Measurements from ENCODE around the gene IGFBP4. TPM values are rescaled to one million over a fixed set of nuclear protein-coding genes. Genes with fewer than 3 reads are reported as not detected.

IGFBP4 gene
- total and polyA plus RNA-seq, 7 donors: 44.2 to 106 (median 65.1) TPM

DNA sequence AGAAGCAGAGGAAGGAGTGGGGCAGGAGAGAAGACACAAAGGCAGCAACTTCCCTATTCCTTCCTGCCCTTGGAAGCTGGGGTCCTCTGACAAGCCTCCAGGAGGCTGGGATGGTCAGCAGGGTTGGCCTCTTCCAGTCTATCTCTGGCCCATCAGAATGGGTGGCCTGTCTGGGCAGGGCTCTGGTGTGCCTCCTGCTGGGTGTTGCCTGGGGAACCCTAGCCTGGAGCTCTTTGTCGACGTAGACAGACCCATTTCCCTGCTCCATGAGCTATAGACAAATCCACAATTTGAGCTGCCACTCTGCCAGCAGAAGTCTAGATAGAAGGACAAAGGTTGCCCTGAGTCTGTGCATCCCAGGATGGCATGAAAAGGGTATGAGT, 11.4 kb downstream of the IGFBP4 start:
- DNase-seq: no peak
- peaks cover 17% of the 10 kb centered on the region for H3K4me1 ChIP-seq

DNA sequence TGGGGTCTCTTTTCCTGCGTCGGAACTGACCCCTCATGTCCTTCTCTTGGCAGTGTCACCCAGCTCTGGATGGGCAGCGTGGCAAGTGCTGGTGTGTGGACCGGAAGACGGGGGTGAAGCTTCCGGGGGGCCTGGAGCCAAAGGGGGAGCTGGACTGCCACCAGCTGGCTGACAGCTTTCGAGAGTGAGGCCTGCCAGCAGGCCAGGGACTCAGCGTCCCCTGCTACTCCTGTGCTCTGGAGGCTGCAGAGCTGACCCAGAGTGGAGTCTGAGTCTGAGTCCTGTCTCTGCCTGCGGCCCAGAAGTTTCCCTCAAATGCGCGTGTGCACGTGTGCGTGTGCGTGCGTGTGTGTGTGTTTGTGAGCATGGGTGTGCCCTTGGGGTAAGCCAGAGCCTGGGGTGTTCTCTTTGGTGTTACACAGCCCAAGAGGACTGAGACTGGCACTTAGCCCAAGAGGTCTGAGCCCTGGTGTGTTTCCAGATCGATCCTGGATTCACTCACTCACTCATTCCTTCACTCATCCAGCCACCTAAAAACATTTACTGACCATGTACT, 13.2 kb downstream of the IGFBP4 start:
- peaks cover 7% of the 10 kb centered on the region for H3K4me1 ChIP-seq

More for the DNA sequence above, 11.4 kb downstream of the IGFBP4 start:
- TF ChIP-seq, protein P1, sequence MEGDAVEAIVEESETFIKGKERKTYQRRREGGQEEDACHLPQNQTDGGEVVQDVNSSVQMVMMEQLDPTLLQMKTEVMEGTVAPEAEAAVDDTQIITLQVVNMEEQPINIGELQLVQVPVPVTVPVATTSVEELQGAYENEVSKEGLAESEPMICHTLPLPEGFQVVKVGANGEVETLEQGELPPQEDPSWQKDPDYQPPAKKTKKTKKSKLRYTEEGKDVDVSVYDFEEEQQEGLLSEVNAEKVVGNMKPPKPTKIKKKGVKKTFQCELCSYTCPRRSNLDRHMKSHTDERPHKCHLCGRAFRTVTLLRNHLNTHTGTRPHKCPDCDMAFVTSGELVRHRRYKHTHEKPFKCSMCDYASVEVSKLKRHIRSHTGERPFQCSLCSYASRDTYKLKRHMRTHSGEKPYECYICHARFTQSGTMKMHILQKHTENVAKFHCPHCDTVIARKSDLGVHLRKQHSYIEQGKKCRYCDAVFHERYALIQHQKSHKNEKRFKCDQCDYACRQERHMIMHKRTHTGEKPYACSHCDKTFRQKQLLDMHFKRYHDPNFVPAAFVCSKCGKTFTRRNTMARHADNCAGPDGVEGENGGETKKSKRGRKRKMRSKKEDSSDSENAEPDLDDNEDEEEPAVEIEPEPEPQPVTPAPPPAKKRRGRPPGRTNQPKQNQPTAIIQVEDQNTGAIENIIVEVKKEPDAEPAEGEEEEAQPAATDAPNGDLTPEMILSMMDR (IDR thresholded peaks at IDR 0.05): no peak
- WGBS, 3 donors: 81 to 91% (median 87%) methylated on average over 2 of the region's 2 CpGs
- Histone ChIP-seq H3K4me3 (no peak overlapping the region), H3K9me3 (no peaks in the 10 kb centered on the region), H3K27me3 (ENCODE audit: insufficient read depth in 3 of 3, low read length in 2 of 3) (peaks cover 0 to 9% (median 0%) of the 10 kb centered on the region in 3 donors), H3K27ac (no peak overlapping the region), H3K36me3 (ENCODE audit: insufficient read depth in 1 of 2, low read depth in 1 of 2) (peaks cover 0 to 39% of the 10 kb centered on the region in 2 donors)
- ATAC-seq: no peak
- intact Hi-C loops (cut with DNase I): no loop called here

DNA sequence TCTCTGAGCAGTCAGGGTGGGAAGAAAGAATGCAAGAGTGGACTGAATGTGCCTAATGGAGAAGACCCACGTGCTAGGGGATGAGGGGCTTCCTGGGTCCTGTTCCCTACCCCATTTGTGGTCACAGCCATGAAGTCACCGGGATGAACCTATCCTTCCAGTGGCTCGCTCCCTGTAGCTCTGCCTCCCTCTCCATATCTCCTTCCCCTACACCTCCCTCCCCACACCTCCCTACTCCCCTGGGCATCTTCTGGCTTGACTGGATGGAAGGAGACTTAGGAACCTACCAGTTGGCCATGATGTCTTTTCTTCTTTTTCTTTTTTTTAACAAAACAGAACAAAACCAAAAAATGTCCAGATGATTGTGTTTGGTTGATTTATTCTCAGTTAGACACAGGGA, 14.1 kb downstream of the IGFBP4 start:
- peaks cover 0 to 39% of the 10 kb centered on the region in 2 donors for H3K36me3 ChIP-seq (ENCODE audit: insufficient read depth in 1 of 2, low read depth in 1 of 2)
- peaks cover 0 to 9% (median 0%) of the 10 kb centered on the region in 3 donors for H3K27me3 ChIP-seq (ENCODE audit: insufficient read depth in 3 of 3, low read length in 2 of 3)
- ATAC-seq (no peak), DNase-seq (no peak)
- no peaks in the 10 kb centered on the region for H3K4me1 ChIP-seq
- no peak overlapping the region for H3K27ac ChIP-seq
- H3K4me3 ChIP-seq: no peak overlapping the region
- TF ChIP-seq, protein P1 (IDR thresholded peaks at IDR 0.05): no peak
- intact Hi-C loops (cut with DNase I): no loop called here
- 85 to 89% (median 88%) methylated on average over 3 of the region's 3 CpGs for WGBS, 3 donors
- no peaks in the 10 kb centered on the region for H3K9me3 ChIP-seq

More for the DNA sequence above, 13.2 kb downstream of the IGFBP4 start:
- TF ChIP-seq, protein P1 (IDR thresholded peaks at IDR 0.05): no peak
- Histone ChIP-seq H3K9me3 (no peaks in the 10 kb centered on the region), H3K4me3 (no peak overlapping the region), H3K36me3 (ENCODE audit: insufficient read depth in 1 of 2, low read depth in 1 of 2) (peaks cover 0 to 39% of the 10 kb centered on the region in 2 donors), H3K27me3 (ENCODE audit: insufficient read depth in 3 of 3, low read length in 2 of 3) (peaks cover 0 to 9% (median 0%) of the 10 kb centered on the region in 3 donors), H3K27ac (no peak overlapping the region)
- 38 to 62% (median 43%) methylated on average over 16 of the region's 16 CpGs for WGBS, 3 donors
- ATAC-seq (no peak), DNase-seq (no peak)
- intact Hi-C loops (cut with DNase I): no loop called here

DNA sequence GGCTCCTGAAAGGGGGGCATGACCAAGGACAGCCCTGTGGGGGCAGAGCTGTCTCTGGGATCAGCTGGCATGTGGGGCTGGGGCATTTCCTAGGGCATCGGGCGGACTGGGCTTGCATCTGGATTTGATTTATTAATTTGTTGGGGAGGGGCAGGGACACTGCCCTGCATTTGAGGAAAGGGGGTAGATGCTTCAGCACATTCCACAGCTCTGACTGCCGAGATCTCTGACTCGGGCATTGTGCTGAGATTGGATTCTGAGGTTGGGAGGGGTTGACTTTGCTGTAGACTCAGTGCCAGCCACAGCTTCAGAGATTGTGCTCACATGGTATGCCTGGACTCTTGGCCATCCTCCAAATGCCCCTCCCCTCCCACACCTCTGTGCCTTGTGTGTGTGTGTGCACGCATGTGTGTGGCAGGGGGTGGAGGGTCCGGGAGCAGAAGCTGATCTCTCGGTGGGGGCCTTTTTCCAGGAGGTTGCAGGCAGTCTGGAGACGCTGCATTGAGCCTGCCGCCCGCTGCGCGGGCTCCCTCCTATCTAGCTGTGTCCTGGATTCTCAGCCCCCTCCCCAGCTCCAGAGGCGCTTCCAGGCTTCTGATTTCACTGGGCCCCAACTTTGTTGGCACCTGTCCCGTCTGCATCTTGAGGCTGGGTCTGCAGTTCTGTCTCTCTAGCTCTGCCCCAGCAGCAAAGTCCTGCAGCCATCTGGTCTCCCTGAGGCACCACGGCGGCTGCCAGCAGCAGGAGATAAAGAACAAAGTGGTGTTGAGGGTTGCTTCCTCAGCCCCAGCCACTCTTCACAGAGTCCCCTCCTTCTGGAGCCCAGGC, 14.9 kb downstream of the IGFBP4 start:
- H3K9me3 ChIP-seq: no peaks in the 10 kb centered on the region
- H3K27ac ChIP-seq: no peak overlapping the region
- TF ChIP-seq, protein P1 (IDR thresholded peaks at IDR 0.05): no peak
- intact Hi-C loops (cut with DNase I): no loop called here
- H3K4me3 ChIP-seq: no peak overlapping the region
- ATAC-seq (no peak), DNase-seq (no peak)
- 45 to 53% (median 47%) methylated on average over 16 of the region's 16 CpGs for WGBS, 3 donors
- H3K4me1 ChIP-seq: no peaks in the 10 kb centered on the region
- peaks cover 0 to 9% (median 0%) of the 10 kb centered on the region in 3 donors for H3K27me3 ChIP-seq (ENCODE audit: insufficient read depth in 3 of 3, low read length in 2 of 3)
- peaks cover 0 to 33% of the 10 kb centered on the region in 2 donors for H3K36me3 ChIP-seq (ENCODE audit: insufficient read depth in 1 of 2, low read depth in 1 of 2)

Measured in psoas muscle (tissue), 8 donors.